Stomach smooth muscle (tissue), 2 donors: ENCODE data around the gene SNCAIP.

Experiments used
- H3K27ac ChIP-seq: one replicate; pipeline ENCODE4 v1.7.0; 2013; ENCODE audit warnings: mild to moderate bottlenecking, low read length, inconsistent platforms
- H3K27me3 ChIP-seq, 2 donors: one replicate each; pipeline ENCODE4 v1.7.0; 2013; ENCODE audit warnings: low read length in 2 of 2; ENCODE audit not compliant: insufficient read depth in 2 of 2, control insufficient read depth in 1 of 2
- H3K36me3 ChIP-seq, 2 donors: one replicate each; pipeline ENCODE4 v1.7.0; 2013; ENCODE audit warnings: low read length in 2 of 2; ENCODE audit not compliant: control insufficient read depth in 2 of 2, insufficient read depth in 2 of 2
- H3K4me1 ChIP-seq: one replicate; pipeline ENCODE4 v1.7.0; 2013; ENCODE audit warnings: low read length; ENCODE audit not compliant: control insufficient read depth, insufficient read depth
- H3K4me3 ChIP-seq, 2 donors: one replicate each; pipeline ENCODE4 v1.7.0; 2013; ENCODE audit warnings: low read length in 2 of 2
- H3K9ac ChIP-seq, 2 donors: one replicate each; pipeline ENCODE4 v1.7.0; 2013; ENCODE audit warnings: low read length in 2 of 2, mild to moderate bottlenecking in 1 of 2
- H3K9me3 ChIP-seq, 2 donors: one replicate each; pipeline ENCODE4 v1.7.0; 2013; ENCODE audit warnings: low read length in 2 of 2; ENCODE audit not compliant: control insufficient read depth in 2 of 2
- donor health status: healthy.
- donor health status: Pancreatic carcinoma.

The SNCAIP gene

GRCh38 chr5:122442938-122443337 lies 130.9 kb downstream of the SNCAIP start:
- no peaks in the 10 kb centered on the region for H3K9me3 ChIP-seq
- no peaks in the 10 kb centered on the region for H3K36me3 ChIP-seq
- H3K4me3 ChIP-seq, result no peak overlapping the region
- no peaks in the 10 kb centered on the region for H3K27me3 ChIP-seq
- H3K9ac ChIP-seq, result no peak overlapping the region
- no peak overlapping the region for H3K27ac ChIP-seq
- H3K4me1 ChIP-seq, result no peaks in the 10 kb centered on the region

DNA sequence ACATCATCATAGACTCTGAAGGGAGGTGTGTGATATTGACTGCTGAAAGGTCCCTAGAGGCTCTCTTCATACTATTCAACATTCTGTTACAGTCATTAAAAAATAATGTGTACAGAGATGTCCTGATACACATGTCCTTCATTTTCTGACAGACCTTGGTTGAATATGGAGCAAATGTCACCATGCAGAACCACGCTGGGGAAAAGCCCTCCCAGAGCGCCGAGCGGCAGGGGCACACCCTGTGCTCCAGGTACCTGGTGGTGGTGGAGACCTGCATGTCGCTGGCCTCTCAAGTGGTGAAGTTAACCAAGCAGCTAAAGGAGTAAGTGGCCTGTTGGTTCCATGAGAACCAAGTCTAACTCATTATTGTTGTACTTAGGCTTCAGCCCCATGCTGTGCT lies 132.4 kb downstream of the SNCAIP start:
- Histone ChIP-seq H3K36me3 (no peaks in the 10 kb centered on the region), H3K9ac (no peak overlapping the region), H3K9me3 (no peaks in the 10 kb centered on the region), H3K4me3 (no peak overlapping the region), H3K27me3 (no peaks in the 10 kb centered on the region), H3K27ac (no peak overlapping the region), H3K4me1 (no peaks in the 10 kb centered on the region)

DNA sequence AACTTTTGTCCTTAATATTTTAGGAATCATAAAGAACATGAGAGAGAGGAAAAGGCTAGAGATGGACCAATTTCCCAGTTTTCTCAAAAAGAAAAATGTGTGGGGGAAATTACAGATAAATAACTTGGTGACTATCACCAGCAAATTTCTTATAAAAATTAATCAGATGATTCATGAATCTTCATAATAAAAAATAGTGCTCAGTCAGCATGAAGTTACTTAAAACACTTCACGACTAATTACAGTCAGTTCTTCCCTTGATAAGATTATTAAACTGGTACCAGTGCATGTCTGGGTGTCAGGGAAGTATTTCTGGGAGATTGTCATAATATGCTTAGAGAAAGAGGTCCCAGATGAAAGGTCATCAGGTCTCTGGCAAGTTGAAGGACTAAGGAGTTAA lies 133.0 kb downstream of the SNCAIP start:
- H3K4me3 ChIP-seq, result no peak overlapping the region
- no peaks in the 10 kb centered on the region for H3K4me1 ChIP-seq
- H3K36me3 ChIP-seq, result no peaks in the 10 kb centered on the region
- no peaks in the 10 kb centered on the region for H3K9me3 ChIP-seq
- H3K27me3 ChIP-seq, result no peaks in the 10 kb centered on the region
- no peak overlapping the region for H3K27ac ChIP-seq
- H3K9ac ChIP-seq, result no peak overlapping the region

DNA sequence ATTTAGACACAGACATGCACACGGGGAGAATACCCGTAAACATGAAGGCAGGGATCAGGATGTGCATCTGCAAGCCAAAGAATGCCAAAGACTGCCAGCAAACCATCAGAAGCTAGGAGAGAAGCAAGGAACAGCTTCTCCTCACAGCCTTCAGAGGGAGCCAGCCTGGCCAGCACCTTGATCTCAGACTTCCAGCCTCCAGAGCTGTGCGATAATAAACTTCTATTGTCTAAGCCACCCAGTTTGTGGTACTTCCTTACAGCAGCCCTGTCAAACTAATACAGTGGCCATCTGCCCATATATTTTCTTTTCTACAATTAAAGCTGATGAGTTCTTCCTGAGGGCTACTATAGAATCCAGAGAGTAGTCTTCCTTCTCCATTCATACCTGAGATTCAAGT lies 135.0 kb downstream of the SNCAIP start:
- Histone ChIP-seq H3K9me3 (no peaks in the 10 kb centered on the region), H3K27me3 (no peaks in the 10 kb centered on the region), H3K27ac (no peak overlapping the region), H3K4me3 (no peak overlapping the region), H3K36me3 (no peaks in the 10 kb centered on the region), H3K4me1 (no peaks in the 10 kb centered on the region), H3K9ac (no peak overlapping the region)

- H3K4me3 ChIP-seq, result no peak overlapping the region
- H3K4me1 ChIP-seq, result no peaks in the 10 kb centered on the region
- H3K27ac ChIP-seq, result no peak overlapping the region
- no peaks in the 10 kb centered on the region for H3K9me3 ChIP-seq
- no peak overlapping the region for H3K9ac ChIP-seq
- H3K27me3 ChIP-seq, result no peaks in the 10 kb centered on the region
- no peaks in the 10 kb centered on the region for H3K36me3 ChIP-seq
Observed at GRCh38 chr5:122447879-122448278, 135.8 kb downstream of the SNCAIP start.

GRCh38 chr5:122454541-122454940 lies 142.5 kb downstream of the SNCAIP start:
- H3K4me1 ChIP-seq, result no peaks in the 10 kb centered on the region
- no peak overlapping the region for H3K4me3 ChIP-seq
- H3K36me3 ChIP-seq, result no peaks in the 10 kb centered on the region
- H3K9ac ChIP-seq, result no peak overlapping the region
- H3K9me3 ChIP-seq, result no peaks in the 10 kb centered on the region
- H3K27me3 ChIP-seq, result no peaks in the 10 kb centered on the region
- no peak overlapping the region for H3K27ac ChIP-seq

DNA sequence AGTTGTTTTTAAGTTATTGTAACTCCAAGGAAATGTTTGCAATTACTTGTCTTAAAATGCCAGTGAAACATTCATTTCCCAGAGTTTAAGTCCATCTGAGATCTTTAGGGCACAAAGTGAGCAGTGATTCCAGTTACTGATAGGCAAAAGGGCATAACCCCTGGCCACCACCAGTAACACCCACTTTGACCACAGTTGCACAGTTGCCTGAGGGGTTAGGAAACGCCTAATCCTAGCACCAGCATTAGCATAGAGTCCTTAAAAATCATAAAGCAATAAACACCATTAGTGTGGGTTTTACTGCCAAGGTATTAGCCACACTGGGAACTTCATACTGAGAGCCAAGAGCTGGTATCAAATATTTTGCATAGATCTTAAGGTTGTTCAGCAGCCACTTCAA lies 143.9 kb downstream of the SNCAIP start:
- H3K9ac ChIP-seq, result no peak overlapping the region
- H3K27me3 ChIP-seq, result no peaks in the 10 kb centered on the region
- no peaks in the 10 kb centered on the region for H3K4me1 ChIP-seq
- no peak overlapping the region for H3K27ac ChIP-seq
- no peaks in the 10 kb centered on the region for H3K9me3 ChIP-seq
- H3K4me3 ChIP-seq, result no peak overlapping the region
- H3K36me3 ChIP-seq, result no peaks in the 10 kb centered on the region

- H3K9ac ChIP-seq, result no peak overlapping the region
- H3K9me3 ChIP-seq, result no peaks in the 10 kb centered on the region
- no peak overlapping the region for H3K4me3 ChIP-seq
- no peaks in the 10 kb centered on the region for H3K27me3 ChIP-seq
- H3K36me3 ChIP-seq, result no peaks in the 10 kb centered on the region
- no peak overlapping the region for H3K27ac ChIP-seq
- no peaks in the 10 kb centered on the region for H3K4me1 ChIP-seq
Observed at GRCh38 chr5:122457178-122457826, 145.3 kb downstream of the SNCAIP start.

DNA sequence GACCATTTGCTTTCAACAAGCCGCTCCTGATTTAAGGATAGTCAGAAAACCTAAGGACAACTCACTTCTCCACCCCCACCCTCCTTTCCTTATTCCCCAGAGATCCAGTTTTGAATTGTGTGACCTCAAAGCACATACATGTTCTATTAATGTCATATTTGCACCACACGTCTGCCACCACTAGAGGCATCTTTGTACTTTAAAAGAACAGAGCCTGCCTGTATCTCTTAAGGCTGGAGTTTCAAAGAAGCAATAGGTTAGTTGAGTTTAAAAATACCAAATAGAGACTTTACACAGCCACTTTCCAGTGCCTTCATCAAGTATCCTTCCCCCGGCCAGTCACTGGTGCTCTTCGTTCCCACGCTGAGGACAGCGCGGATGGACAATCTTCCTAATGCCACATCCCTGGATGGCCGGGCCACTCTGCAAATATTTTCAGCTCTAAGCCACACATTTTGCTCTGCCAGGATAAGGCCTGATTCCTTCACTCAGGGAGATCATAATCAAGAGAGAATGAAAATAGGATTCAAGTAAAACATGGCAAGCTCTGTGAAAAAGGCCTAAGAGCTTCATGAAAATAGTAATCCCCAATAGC lies 146.3 kb downstream of the SNCAIP start:
- no peak overlapping the region for H3K27ac ChIP-seq
- H3K4me3 ChIP-seq, result no peak overlapping the region
- H3K9ac ChIP-seq, result no peak overlapping the region
- H3K27me3 ChIP-seq, result no peaks in the 10 kb centered on the region
- H3K4me1 ChIP-seq, result no peaks in the 10 kb centered on the region
- H3K9me3 ChIP-seq, result no peaks in the 10 kb centered on the region
- no peaks in the 10 kb centered on the region for H3K36me3 ChIP-seq

DNA sequence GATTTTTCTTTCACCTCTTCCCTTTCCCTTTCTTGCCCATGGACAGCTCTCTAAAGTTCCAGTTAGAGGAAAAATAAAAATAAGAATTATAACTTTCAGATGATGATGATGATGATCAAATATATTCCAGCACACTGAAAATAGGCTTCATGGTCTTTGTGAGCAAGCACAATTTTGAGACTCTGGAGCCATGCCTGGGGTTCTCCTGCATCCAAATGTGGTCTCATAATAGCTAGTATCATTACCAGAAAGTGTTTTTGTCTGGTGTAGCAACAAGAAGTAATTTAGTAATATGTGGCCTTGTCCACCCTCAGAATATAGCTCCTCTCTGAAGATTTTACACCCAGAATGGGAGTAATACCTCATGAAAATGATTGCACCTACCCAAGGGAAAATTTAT lies 150.4 kb downstream of the SNCAIP start:
- Histone ChIP-seq H3K9ac (no peak overlapping the region), H3K27ac (no peak overlapping the region), H3K27me3 (no peaks in the 10 kb centered on the region), H3K36me3 (no peaks in the 10 kb centered on the region), H3K9me3 (no peaks in the 10 kb centered on the region), H3K4me3 (no peak overlapping the region), H3K4me1 (no peaks in the 10 kb centered on the region)

GRCh38 chr5:122463221-122463620 lies 151.2 kb downstream of the SNCAIP start:
- no peaks in the 10 kb centered on the region for H3K9me3 ChIP-seq
- H3K4me3 ChIP-seq, result no peak overlapping the region
- H3K4me1 ChIP-seq, result no peaks in the 10 kb centered on the region
- no peak overlapping the region for H3K27ac ChIP-seq
- H3K9ac ChIP-seq, result no peak overlapping the region
- no peaks in the 10 kb centered on the region for H3K27me3 ChIP-seq
- H3K36me3 ChIP-seq, result no peaks in the 10 kb centered on the region
